Natural killer cell treated with Interleukin-12 subunit alpha and Interleukin-12 subunit beta and Interleukin-15 and Interleukin-18, amount 100 ng/mL, for 72 hours (primary cell): ENCODE data around the gene BAIAP2. TPM values are rescaled to one million over a fixed set of nuclear protein-coding genes. Genes with fewer than 3 reads are reported as not detected.
"Not testable (repeated sequence)": the region's sequence is repeated elsewhere in the genome, so short reads cannot be mapped to it uniquely, and the experiment has no call there.

Experiments
- ATAC-seq, 2 donors: fragments of 150-1000 bp; cut with Tn5 transposase in 1 of 2; sonication (Bioruptor Pico), chemical (Tn5 transposase) in 1 of 2; 2 replicates each; pipeline ENCODE4 v1.10.0; 2021
- DNase-seq: peaks from one replicate; pipeline ENCODE4 v3.0.0; 2022; ENCODE audit warnings: low spot score
- H3K27ac Mint-ChIP-seq, 2 donors: 1 replicate in 1 of 2; 2 replicates in 1 of 2; pipeline ENCODE4 v1.8.0; 2022; ENCODE audit warnings: mixed read lengths in 2 of 2, mild to moderate bottlenecking in 1 of 2, moderate library complexity in 1 of 2
- H3K27me3 Mint-ChIP-seq, 2 donors: 1 replicate in 1 of 2; 2 replicates in 1 of 2; pipeline ENCODE4 v1.8.0; 2022; ENCODE audit warnings: mixed read lengths in 2 of 2
- H3K36me3 Mint-ChIP-seq: one replicate; pipeline ENCODE4 v1.8.0; 2022; ENCODE audit warnings: mixed read lengths
- H3K4me1 Mint-ChIP-seq, 2 donors: 1 replicate in 1 of 2; 2 replicates in 1 of 2; pipeline ENCODE4 v1.8.0; 2022; ENCODE audit warnings: low read depth in 2 of 2, mixed read lengths in 2 of 2, mild to moderate bottlenecking in 1 of 2
- H3K4me3 Mint-ChIP-seq: one replicate; pipeline ENCODE4 v1.8.0; 2022; ENCODE audit warnings: mixed read lengths
- H3K9me3 Mint-ChIP-seq: 2 replicates; pipeline ENCODE4 v1.8.0; 2022; ENCODE audit warnings: mixed read lengths
- total RNA-seq, 2 donors: library from RNA; stranded (reverse); gene quantifications; one replicate each; pipeline ENCODE4 v1.2.3, GENCODE V29; 2022

BAIAP2 gene
- total RNA-seq, 2 donors from 2014 or later: 7.3 to 9.6 TPM

DNA sequence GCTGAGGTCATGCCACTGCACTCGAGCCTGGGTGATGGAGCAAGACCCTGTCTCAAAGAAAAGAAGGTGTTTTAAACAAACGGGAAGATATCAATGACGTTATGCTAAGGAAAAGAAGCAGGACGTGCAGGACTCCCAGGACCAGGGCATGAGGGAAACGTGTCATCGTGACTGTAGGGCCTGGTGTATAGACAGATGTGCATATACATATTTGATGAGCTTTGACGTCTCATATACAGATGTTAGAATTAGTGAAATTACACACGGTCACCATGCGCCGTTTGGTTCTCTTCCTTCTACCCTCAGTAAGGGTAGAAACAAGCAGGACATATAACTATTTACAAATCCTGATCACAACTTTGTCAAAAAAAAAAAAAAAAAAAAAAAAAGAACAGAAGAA is 112.8 kb downstream of the BAIAP2 start:
- no peak for DNase-seq
- no peak for ATAC-seq
- Mint-ChIP-seq H3K4me1 (peaks cover 0 to 19% of the 10 kb centered on the region in 2 donors), H3K4me3 (no peak overlapping the region), H3K27ac (no peak overlapping the region), H3K27me3 (no peaks in the 10 kb centered on the region), H3K36me3 (no peaks in the 10 kb centered on the region), H3K9me3 (no peaks in the 10 kb centered on the region)

DNA sequence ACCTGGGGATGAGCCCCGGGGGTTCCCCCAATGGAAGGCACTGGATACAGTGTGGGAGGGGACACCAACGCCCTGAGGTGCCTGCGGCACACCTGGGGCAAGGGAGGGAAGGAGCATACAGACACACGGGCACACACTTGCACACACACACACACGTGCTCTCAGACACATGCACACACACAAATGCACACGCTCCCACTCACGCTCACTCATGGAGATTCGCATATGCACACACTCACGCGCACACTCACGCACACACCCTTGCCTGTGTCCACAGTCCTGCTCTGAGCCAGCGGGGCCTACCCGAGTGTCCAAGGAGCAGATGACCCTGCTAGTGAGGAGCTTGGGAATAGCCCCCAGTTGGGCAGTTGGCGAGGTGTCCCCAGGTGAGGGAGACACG is 113.6 kb downstream of the BAIAP2 start:
- Mint-ChIP-seq H3K36me3 (no peaks in the 10 kb centered on the region), H3K27ac (no peak overlapping the region), H3K4me1 (peaks cover 0 to 19% of the 10 kb centered on the region in 2 donors), H3K4me3 (no peak overlapping the region), H3K9me3 (no peaks in the 10 kb centered on the region), H3K27me3 (no peaks in the 10 kb centered on the region)
- ATAC-seq: peak in 1 of 2 donors; percentile 4
- DNase-seq: no peak

- H3K27me3 Mint-ChIP-seq: no peaks in the 10 kb centered on the region
- peaks cover 0 to 19% of the 10 kb centered on the region in 2 donors for H3K4me1 Mint-ChIP-seq
- H3K9me3 Mint-ChIP-seq: no peaks in the 10 kb centered on the region
- no peak overlapping the region for H3K4me3 Mint-ChIP-seq
- no peak overlapping the region for H3K27ac Mint-ChIP-seq
- H3K36me3 Mint-ChIP-seq: no peaks in the 10 kb centered on the region
- DNase-seq (no peak), ATAC-seq (peak; percentile 34 to 57)
Observed at GRCh38 chr17:81148986-81149533, 114.1 kb downstream of the BAIAP2 start.

DNA sequence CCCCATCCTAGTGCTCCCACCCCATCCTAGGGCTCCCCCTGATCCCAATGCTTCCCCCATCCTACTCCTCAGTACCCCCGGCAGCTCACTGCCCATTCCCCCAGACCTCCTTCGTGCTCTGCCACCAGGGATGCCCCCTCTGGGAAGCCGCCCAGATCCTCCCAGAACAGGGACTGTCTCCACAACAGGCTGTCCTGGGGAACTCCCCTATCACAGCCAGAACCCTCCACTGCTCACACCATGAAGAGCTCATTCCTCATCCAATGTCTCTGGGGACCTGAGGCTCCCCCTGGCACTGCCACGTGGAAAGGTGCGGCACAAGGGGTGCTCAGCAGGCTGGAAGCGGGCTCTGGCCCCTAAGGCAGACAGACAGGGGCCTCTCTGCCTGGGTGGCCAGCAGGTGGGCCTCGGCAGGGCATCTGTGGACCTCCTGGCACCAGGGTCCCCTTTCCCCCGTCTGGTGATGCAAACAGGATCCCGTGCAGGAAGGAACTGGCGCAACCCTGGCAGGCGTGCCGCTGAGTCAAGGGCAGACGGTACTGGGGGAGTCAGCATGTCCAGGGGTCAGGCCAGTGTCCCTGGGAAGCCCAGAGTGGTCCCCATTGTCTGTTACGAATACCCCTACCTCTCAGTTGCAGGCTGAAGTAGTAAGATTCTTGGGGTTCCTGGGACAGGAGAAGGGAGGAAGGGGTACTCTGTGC is 115.6 kb downstream of the BAIAP2 start:
- ATAC-seq: peak in 1 of 2 donors; percentile 12
- Mint-ChIP-seq H3K9me3 (no peaks in the 10 kb centered on the region), H3K27ac (no peak overlapping the region), H3K4me1 (peaks cover 0 to 19% of the 10 kb centered on the region in 2 donors), H3K4me3 (no peak overlapping the region), H3K27me3 (no peaks in the 10 kb centered on the region), H3K36me3 (no peaks in the 10 kb centered on the region)
- DNase-seq: no peak

DNA sequence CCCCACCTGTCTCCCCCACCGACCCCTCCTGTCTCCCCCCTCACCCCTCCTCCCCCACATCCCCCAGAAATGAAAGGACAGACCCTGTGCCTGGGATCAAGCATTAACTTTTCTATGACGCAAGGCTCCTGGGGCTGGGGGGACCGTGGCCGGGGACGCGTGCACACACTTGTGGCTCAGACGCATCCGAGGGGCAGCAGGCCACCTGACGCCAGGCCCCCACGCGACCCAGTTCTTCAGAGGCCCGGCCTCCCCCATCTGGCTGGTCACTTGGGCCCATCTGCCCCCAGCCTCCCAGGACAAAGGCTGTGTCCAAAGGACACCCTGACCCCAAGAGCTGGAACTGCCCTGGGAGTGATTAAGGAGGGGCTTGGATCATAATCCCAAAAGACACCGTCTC is 116.3 kb downstream of the BAIAP2 start:
- no peaks in the 10 kb centered on the region for H3K36me3 Mint-ChIP-seq
- ATAC-seq: no peak
- H3K27ac Mint-ChIP-seq: no peak overlapping the region
- no peak overlapping the region for H3K4me3 Mint-ChIP-seq
- DNase-seq: no peak
- peaks cover 0 to 19% of the 10 kb centered on the region in 2 donors for H3K4me1 Mint-ChIP-seq
- no peaks in the 10 kb centered on the region for H3K9me3 Mint-ChIP-seq
- no peaks in the 10 kb centered on the region for H3K27me3 Mint-ChIP-seq

GRCh38 chr17:81152288-81152828 is 117.4 kb downstream of the BAIAP2 start:
- Mint-ChIP-seq H3K9me3 (no peaks in the 10 kb centered on the region), H3K27ac (no peak overlapping the region), H3K4me1 (peaks cover 0 to 19% of the 10 kb centered on the region in 2 donors), H3K36me3 (no peaks in the 10 kb centered on the region), H3K4me3 (no peak overlapping the region), H3K27me3 (no peaks in the 10 kb centered on the region)
- DNase-seq: no peak
- no peak for ATAC-seq

DNA sequence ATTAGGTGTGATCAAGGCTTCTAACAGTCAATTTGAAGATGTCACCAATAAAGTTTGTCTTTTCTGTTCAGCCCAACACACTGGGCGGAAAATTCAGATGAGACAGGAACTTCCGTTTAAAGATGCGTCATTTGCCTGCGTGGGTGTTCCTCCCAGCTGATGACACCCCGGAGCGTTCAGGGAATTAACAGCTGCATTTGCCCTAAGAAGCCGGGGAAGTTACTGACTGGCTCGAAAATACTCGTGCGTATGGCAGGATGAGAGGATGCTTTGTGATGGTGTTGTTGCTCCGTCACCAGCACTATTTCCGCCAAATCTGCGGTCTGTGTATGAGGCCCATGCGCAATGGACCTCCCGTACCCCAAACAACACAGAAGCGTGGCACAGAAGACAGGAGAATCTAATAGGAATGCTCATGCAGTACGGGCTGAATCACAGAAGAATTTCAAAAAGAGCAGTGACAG is 118.4 kb downstream of the BAIAP2 start:
- no peaks in the 10 kb centered on the region for H3K27me3 Mint-ChIP-seq
- peaks cover 0 to 19% of the 10 kb centered on the region in 2 donors for H3K4me1 Mint-ChIP-seq
- no peak overlapping the region for H3K27ac Mint-ChIP-seq
- no peaks in the 10 kb centered on the region for H3K9me3 Mint-ChIP-seq
- no peaks in the 10 kb centered on the region for H3K36me3 Mint-ChIP-seq
- ATAC-seq: no peak
- DNase-seq: no peak
- H3K4me3 Mint-ChIP-seq: no peak overlapping the region

DNA sequence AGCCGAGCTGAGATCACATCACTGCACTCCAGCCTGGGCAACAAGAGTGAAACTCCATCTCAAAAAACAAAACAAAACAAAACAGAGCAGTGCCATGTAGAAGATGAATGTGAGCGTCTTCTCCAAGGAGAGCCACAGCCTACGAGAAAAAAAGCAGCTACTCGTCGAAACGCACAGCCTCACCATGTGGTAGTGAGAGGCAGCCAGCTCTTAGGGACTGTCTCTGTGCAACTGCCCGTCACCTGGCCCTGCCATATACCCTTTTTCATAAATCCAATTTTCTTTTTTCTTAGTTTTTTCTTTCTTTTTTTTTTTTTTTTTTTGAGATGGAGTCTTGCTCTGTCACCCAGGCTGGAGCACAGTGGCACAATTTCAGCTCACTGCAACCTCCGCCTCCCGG is 119.1 kb downstream of the BAIAP2 start:
- peaks cover 0 to 21% of the 10 kb centered on the region in 2 donors for H3K4me1 Mint-ChIP-seq
- ATAC-seq, H3K36me3 Mint-ChIP-seq, H3K9me3 Mint-ChIP-seq, H3K27me3 Mint-ChIP-seq, H3K27ac Mint-ChIP-seq, DNase-seq, H3K4me3 Mint-ChIP-seq: not testable (repeated sequence)

DNA sequence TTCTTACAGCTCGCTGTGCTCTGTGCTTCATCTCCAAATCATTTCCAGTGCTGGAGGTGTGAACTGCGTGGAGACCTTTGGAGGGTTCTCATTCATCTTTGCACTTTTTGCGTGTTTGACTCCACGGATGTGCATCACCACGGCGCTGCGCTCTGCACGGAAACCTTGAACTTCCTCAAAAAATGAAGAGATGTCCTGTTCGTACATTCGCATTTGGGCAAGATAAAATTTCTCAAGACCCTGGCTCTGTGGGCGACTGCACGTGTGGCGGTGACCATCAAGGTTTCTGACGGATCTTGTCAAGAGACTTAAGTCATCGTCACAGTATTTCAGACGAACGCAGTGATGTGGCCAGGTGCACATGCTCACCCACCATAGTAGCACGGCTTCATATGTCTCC is 120.0 kb downstream of the BAIAP2 start:
- no peak for ATAC-seq
- Mint-ChIP-seq H3K9me3 (no peaks in the 10 kb centered on the region), H3K36me3 (no peaks in the 10 kb centered on the region), H3K4me1 (peaks cover 0 to 16% of the 10 kb centered on the region in 2 donors), H3K27me3 (no peaks in the 10 kb centered on the region), H3K27ac (no peak overlapping the region), H3K4me3 (no peak overlapping the region)
- no peak for DNase-seq

DNA sequence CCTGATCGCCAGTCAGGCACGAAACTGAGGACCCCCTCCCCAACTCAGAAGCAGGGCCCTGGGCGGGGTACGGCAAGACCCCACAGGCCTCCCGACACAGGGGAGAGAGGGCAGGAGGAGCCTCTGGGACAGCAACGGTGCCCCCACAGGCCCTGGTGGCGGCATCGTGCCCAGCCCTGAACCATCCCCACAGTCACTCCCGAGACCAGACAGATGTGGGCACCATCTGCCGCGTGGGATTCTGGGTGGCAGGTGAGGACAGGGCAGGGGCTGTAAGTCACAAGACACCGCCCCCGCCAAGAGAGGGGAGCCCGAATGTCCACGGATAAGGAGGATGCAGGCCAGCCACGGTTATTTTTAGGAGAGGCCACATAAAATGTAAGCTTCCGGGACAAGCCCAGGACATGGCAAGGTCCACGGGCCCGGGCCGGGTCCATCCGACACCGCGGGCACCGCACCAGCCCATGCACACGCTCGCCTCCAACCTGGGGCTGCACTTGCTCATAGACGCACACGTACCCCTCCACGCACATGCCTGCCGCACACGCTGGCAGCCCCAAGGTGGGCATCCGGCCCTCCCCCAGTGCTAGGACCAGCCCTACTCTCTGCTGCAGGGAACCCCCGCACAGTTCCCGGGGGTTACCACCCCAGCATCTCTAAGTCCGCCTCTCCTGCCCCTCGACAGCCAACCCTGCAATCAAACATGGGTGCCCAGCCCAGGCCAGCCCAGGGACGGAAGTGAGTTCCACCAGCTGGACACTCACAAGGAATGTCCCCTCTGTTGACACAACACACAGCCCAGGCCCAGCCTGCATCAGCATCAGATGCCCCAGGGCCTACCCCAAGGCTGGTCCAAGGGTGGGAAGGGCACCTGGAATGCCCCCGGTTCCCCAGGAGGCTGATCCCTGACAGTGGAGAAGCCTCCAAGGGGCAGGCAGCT is 122.2 kb downstream of the BAIAP2 start:
- Mint-ChIP-seq H3K27me3 (no peaks in the 10 kb centered on the region), H3K36me3 (no peaks in the 10 kb centered on the region), H3K9me3 (no peaks in the 10 kb centered on the region), H3K27ac (no peak overlapping the region), H3K4me1 (peaks cover 0 to 7% of the 10 kb centered on the region in 2 donors), H3K4me3 (no peak overlapping the region)
- DNase-seq (no peak), ATAC-seq (no peak)

DNA sequence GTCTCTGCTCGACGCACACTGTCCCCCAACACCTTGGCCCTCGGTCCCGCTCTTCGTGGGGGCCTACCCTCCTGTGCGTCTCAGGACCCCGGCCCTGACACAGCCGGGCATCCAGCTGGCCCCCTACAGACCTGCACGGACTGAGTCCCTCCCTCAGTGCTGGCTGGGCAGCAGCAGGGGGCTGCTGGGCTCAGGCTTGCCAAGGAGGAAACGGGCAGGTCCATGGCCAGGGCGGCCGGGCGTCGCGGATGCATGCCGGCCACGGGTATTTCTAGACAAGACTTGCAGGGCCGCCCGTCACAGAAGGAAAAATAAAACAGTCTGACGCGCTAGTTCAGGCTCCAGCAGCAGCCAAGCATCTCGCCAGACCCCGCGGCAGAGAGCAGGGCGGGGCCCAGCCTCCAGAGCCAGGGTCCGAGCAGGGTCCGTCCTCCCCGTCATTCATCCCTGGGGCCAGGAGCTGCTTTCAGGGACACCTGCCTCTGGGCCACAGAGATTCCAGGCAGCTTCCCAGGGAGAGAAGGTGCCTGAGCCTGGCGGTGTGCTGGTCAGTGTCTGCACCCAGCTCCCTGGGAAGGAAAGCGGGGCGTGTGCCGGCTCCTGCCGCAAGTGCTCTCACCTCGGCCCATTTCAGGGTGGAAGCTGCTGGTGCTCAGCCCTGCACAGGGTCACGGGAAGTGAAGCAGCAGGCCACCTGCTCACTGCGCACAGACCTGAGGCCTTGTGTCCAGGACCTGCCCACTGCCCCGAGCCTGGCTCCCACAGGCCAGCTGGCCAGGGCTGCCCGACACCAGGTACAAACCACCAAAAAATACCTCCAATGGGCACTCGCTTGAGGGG is 123.1 kb downstream of the BAIAP2 start:
- H3K4me3 Mint-ChIP-seq: no peak overlapping the region

GRCh38 chr17:81158688-81159590 is 124.0 kb downstream of the BAIAP2 start:
- H3K27ac Mint-ChIP-seq: peak overlapping the region in 1 of 2 donors; percentile 77
- peak overlapping the region; percentile 42 for H3K4me3 Mint-ChIP-seq
- no peaks in the 10 kb centered on the region for H3K27me3 Mint-ChIP-seq
- ATAC-seq (no peak), DNase-seq (no peak)
- H3K9me3 Mint-ChIP-seq: no peaks in the 10 kb centered on the region
- H3K4me1 Mint-ChIP-seq: peaks cover 0 to 7% of the 10 kb centered on the region in 2 donors
- H3K36me3 Mint-ChIP-seq: no peaks in the 10 kb centered on the region

More for the DNA sequence above, 123.1 kb downstream of the BAIAP2 start:
- Mint-ChIP-seq H3K4me1 (peaks cover 0 to 7% of the 10 kb centered on the region in 2 donors), H3K36me3 (no peaks in the 10 kb centered on the region), H3K27me3 (no peaks in the 10 kb centered on the region), H3K9me3 (no peaks in the 10 kb centered on the region), H3K27ac (no peak overlapping the region)
- ATAC-seq: no peak
- no peak for DNase-seq
